GM12878 (cell line): ENCODE measurements around the gene DOLPP1.

Source experiments
- CEBPB ChIP-seq, 2 experiments: fragments of 150-350 bp in 1 of 2; IDR thresholded peaks; 2 replicates each; pipeline ENCODE4 v1.6.1; 2012 to 2014; ENCODE audit warnings: low read depth in 2 of 2, low read length in 2 of 2, borderline replicate concordance in 1 of 2, inconsistent platforms in 1 of 2
- EZH2 ChIP-seq: IDR thresholded peaks from 2 replicates; pipeline ENCODE4 v1.6.1; 2012; ENCODE audit warnings: low read depth, mild to moderate bottlenecking, control low read depth, inconsistent platforms, low read length, borderline replicate concordance; ENCODE audit not compliant: control insufficient read depth
- MXI1 ChIP-seq: fragments of 150-350 bp; IDR thresholded peaks from 2 replicates; pipeline ENCODE4 v1.6.1; 2011; ENCODE audit warnings: low read depth, mild to moderate bottlenecking, inconsistent platforms, low read length, improper control_type of control experiment
- NFIC ChIP-seq: IDR thresholded peaks from 2 replicates; pipeline ENCODE4 v1.6.1; 2012; ENCODE audit warnings: low read depth, mild to moderate bottlenecking, inconsistent platforms, low read length, moderate library complexity
- POLR2AphosphoS5 ChIP-seq: IDR thresholded peaks from 2 replicates; pipeline ENCODE4 v1.6.1; 2011; ENCODE audit warnings: mild to moderate bottlenecking, low read length, inconsistent platforms
- SIN3A ChIP-seq: IDR thresholded peaks from 2 replicates; pipeline ENCODE4 v1.6.1; 2012; ENCODE audit warnings: low read depth, low read length, improper control_type of control experiment
- SREBF2 ChIP-seq: IDR thresholded peaks from 2 replicates; pipeline ENCODE4 v1.6.1; 2012; ENCODE audit warnings: mild to moderate bottlenecking, low read length
- TAF1 ChIP-seq: IDR thresholded peaks from 2 replicates; pipeline ENCODE4 v1.6.1; 2011; ENCODE audit warnings: mild to moderate bottlenecking, low read depth, low read length, borderline replicate concordance
- ZZZ3 ChIP-seq: IDR thresholded peaks from 2 replicates; pipeline ENCODE4 v1.6.1; 2011; ENCODE audit warnings: low read depth; ENCODE audit not compliant: control insufficient read depth, insufficient read length
- TF ChIP-seq, protein P1 (sequence below), 3 experiments: IDR thresholded peaks in 2 of 3; conservative IDR thresholded peaks in 1 of 3; 2 replicates each; pipeline ENCODE4 v1.5.1; 2011; ENCODE audit warnings: low read depth in 3 of 3, low read length in 3 of 3, mild to moderate bottlenecking in 3 of 3, control low read depth in 2 of 3, moderate library complexity in 2 of 3, inconsistent platforms in 1 of 3, mixed read lengths in 1 of 3; ENCODE audit not compliant: control insufficient read depth in 2 of 3, insufficient read depth in 1 of 3; ENCODE audit errors: extremely low read depth in 1 of 3
- TF ChIP-seq, protein P2 (sequence below): IDR thresholded peaks from 2 replicates; pipeline ENCODE4 v1.6.1; 2011; ENCODE audit warnings: low read depth, low read length, improper control_type of control experiment, borderline replicate concordance
- TF ChIP-seq, protein P3 (sequence below): IDR thresholded peaks from 2 replicates; pipeline ENCODE4 v1.6.1; 2012; ENCODE audit warnings: low read depth, low read length, improper control_type of control experiment

DNA sequence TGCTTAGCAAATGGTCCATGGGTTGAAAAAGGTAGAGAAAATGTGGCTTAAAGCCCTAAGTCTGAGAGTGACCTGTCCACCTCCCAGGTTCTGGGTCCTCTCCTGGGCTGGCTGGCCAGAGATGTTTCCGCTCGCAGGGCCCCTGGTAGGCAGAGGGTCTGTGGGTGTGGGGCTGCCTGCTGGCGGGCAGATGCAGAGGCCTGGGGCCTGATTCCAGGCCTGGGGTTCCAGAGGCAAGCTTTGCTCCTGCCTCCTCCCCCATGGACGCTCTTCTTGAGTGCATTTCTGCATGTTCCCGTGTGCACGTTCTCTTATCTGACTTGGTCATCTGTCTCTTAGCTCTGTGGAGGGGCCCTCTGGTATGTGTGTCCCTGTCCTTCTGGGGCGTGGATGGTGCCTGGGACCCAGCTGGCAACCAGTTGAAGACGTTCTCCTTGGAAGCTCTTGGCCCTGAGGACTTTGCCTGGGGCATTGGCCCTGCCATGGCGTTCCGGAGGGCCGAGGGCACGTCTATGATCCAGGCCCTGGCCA lies 40.7 kb upstream of the DOLPP1 start:
- TF ChIP-seq, protein P1, sequence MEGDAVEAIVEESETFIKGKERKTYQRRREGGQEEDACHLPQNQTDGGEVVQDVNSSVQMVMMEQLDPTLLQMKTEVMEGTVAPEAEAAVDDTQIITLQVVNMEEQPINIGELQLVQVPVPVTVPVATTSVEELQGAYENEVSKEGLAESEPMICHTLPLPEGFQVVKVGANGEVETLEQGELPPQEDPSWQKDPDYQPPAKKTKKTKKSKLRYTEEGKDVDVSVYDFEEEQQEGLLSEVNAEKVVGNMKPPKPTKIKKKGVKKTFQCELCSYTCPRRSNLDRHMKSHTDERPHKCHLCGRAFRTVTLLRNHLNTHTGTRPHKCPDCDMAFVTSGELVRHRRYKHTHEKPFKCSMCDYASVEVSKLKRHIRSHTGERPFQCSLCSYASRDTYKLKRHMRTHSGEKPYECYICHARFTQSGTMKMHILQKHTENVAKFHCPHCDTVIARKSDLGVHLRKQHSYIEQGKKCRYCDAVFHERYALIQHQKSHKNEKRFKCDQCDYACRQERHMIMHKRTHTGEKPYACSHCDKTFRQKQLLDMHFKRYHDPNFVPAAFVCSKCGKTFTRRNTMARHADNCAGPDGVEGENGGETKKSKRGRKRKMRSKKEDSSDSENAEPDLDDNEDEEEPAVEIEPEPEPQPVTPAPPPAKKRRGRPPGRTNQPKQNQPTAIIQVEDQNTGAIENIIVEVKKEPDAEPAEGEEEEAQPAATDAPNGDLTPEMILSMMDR (IDR thresholded peaks at IDR 0.05 in 2 of 3, conservative IDR thresholded peaks at IDR 0.05 in 1 of 3; ENCODE audit: control insufficient read depth in 2 of 3, extremely low read depth in 1 of 3, insufficient read depth in 1 of 3, low read depth in 3 of 3, low read length in 3 of 3): no peak
- TF ChIP-seq POLR2AphosphoS5 (no peak), EZH2 (no peak), MXI1 (no peak), CEBPB (IDR thresholded peaks at IDR 0.05; ENCODE audit: borderline replicate concordance in 1 of 2, low read depth in 2 of 2, low read length in 2 of 2) (no peak), SIN3A (no peak), NFIC (no peak), TAF1 (no peak), SREBF2 (no peak), ZZZ3 (no peak)
- TF ChIP-seq, protein P2, sequence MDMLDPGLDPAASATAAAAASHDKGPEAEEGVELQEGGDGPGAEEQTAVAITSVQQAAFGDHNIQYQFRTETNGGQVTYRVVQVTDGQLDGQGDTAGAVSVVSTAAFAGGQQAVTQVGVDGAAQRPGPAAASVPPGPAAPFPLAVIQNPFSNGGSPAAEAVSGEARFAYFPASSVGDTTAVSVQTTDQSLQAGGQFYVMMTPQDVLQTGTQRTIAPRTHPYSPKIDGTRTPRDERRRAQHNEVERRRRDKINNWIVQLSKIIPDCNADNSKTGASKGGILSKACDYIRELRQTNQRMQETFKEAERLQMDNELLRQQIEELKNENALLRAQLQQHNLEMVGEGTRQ: no peak
- TF ChIP-seq, protein P3, sequence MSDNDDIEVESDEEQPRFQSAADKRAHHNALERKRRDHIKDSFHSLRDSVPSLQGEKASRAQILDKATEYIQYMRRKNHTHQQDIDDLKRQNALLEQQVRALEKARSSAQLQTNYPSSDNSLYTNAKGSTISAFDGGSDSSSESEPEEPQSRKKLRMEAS: no peak
